DOHH2 (cell line): Measurements from ENCODE around the gene KIR2DL4.
"Not testable (repeated sequence)": the region's sequence is repeated elsewhere in the genome, so short reads cannot be mapped to it uniquely, and the experiment has no call there.

Experiments used
- CTCF ChIP-seq: fragments of 200-600 bp; sonication (generic); IDR thresholded peaks from one replicate; pipeline ENCODE4 v1.5.1; 2014; ENCODE audit warnings: antibody characterized with exemption, mild to moderate bottlenecking, low read depth, low read length; ENCODE audit not compliant: poor library complexity, severe bottlenecking
- EZH2phosphoT487 ChIP-seq: fragments of 200-600 bp; sonication (generic); IDR thresholded peaks from 2 replicates; pipeline ENCODE4 v1.6.1; 2017; ENCODE audit warnings: borderline replicate concordance, mild to moderate bottlenecking, antibody characterized with exemption, low read length, moderate library complexity, mixed read lengths

GRCh38 chr19:54756204-54757110, 47.0 kb upstream of the KIR2DL4 start:
- TF ChIP-seq CTCF, EZH2phosphoT487: not testable (repeated sequence)
